ENCODE measurements around the gene SIRT5.

SIRT5 gene

DNA sequence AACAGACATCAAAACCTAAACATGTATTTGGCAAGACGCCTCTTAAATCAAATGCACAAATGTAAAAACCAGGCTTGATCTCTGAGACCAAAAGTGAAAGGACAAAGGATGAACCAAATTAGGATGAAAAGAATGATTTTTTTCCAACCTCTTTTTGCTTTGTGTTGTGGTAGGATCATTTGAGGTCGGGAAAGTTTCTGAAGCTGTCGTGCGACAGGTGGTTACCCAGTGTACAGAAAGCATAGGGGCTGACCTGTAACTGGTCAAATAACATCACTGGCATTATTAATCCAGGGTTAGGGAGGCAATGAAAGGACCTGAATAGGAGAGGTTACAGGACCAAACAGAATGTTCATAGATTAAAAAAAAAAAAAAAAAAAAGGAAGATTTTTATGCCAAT lies 22.7 kb downstream of the SIRT5 start:
- 97% methylated on average over 4 of the region's 4 CpGs for WGBS
- no peak overlapping the region for H3K23ac ChIP-seq (ENCODE audit: low read length in 2 of 2)
- H3K14ac ChIP-seq (ENCODE audit: low read length in 2 of 2): no peak overlapping the region
- H3K4me3 ChIP-seq (ENCODE audit: insufficient read depth in 1 of 2, low read depth in 1 of 2, low read length in 2 of 2): no peak overlapping the region
- peaks cover 29 to 70% of the 10 kb centered on the region in 2 experiments for H3K36me3 ChIP-seq (ENCODE audit: control insufficient read depth in 1 of 2, insufficient read depth in 2 of 2, low read depth in 1 of 2, low read length in 2 of 2)
- H3K4me2 ChIP-seq (ENCODE audit: low read length, poor library complexity, severe bottlenecking): no peak overlapping the region
- no peaks in the 10 kb centered on the region for H3K27me3 ChIP-seq (ENCODE audit: control insufficient read depth in 1 of 2, insufficient read depth in 1 of 2, low read length in 2 of 2)
- H3K9ac ChIP-seq (ENCODE audit: low read length): no peak overlapping the region
- H3K27ac ChIP-seq (ENCODE audit: low read length, poor library complexity, severe bottlenecking): no peak overlapping the region
- no peak overlapping the region for H2BK12ac ChIP-seq (ENCODE audit: low read length in 2 of 2)
- no peaks in the 10 kb centered on the region for H3K79me1 ChIP-seq (replicated peaks; ENCODE audit: low read length, poor library complexity, severe bottlenecking)
- no peak overlapping the region for H2BK120ac ChIP-seq (ENCODE audit: low read depth, low read length)
- peaks cover 1% of the 10 kb centered on the region for H3K4me1 ChIP-seq (ENCODE audit: control insufficient read depth, insufficient read depth, low read depth, low read length)
- no peak for DNase-seq
- H3K18ac ChIP-seq (ENCODE audit: low read depth in 1 of 2, low read length in 2 of 2): no peak overlapping the region
- no peaks in the 10 kb centered on the region for H3K9me3 ChIP-seq (ENCODE audit: control insufficient read depth, low read length)
- no peak overlapping the region for H2BK5ac ChIP-seq (ENCODE audit: low read depth, low read length, poor library complexity, severe bottlenecking)
- no peak overlapping the region for H2BK15ac ChIP-seq (ENCODE audit: low read depth, poor library complexity, severe bottlenecking)
- H3K4ac ChIP-seq (ENCODE audit: low read depth in 1 of 2, low read length in 2 of 2): no peak overlapping the region
- no peak overlapping the region for H2AFZ ChIP-seq (ENCODE audit: low read depth, low read length)
- no peak overlapping the region for H4K8ac ChIP-seq (ENCODE audit: low read length)
- no peak overlapping the region for H4K91ac ChIP-seq (ENCODE audit: low read length)
- H2AK5ac ChIP-seq (ENCODE audit: low read length, severe bottlenecking): no peak overlapping the region

GRCh38 chr6:13600036-13600435 lies 25.6 kb downstream of the SIRT5 start:
- H3K4me3 ChIP-seq (ENCODE audit: insufficient read depth in 1 of 2, low read depth in 1 of 2, low read length in 2 of 2): no peak overlapping the region
- no peak overlapping the region for H2AK5ac ChIP-seq (ENCODE audit: low read length, severe bottlenecking)
- H3K23ac ChIP-seq (ENCODE audit: low read length in 2 of 2): no peak overlapping the region
- no peak overlapping the region for H4K91ac ChIP-seq (ENCODE audit: low read length)
- no peak overlapping the region for H3K4me2 ChIP-seq (ENCODE audit: low read length, poor library complexity, severe bottlenecking)
- peak; percentile 53 for DNase-seq
- no peak overlapping the region for H3K14ac ChIP-seq (ENCODE audit: low read length in 2 of 2)
- no peak overlapping the region for H2BK15ac ChIP-seq (ENCODE audit: low read depth, poor library complexity, severe bottlenecking)
- 62% methylated on average over 4 of the region's 6 CpGs for WGBS
- H3K27ac ChIP-seq (ENCODE audit: low read length, poor library complexity, severe bottlenecking): no peak overlapping the region
- H2BK120ac ChIP-seq (ENCODE audit: low read depth, low read length): no peak overlapping the region
- no peaks in the 10 kb centered on the region for H3K9me3 ChIP-seq (ENCODE audit: control insufficient read depth, low read length)
- no peak overlapping the region for H3K9ac ChIP-seq (ENCODE audit: low read length)
- no peak overlapping the region for H3K4ac ChIP-seq (ENCODE audit: low read depth in 1 of 2, low read length in 2 of 2)
- no peak overlapping the region for H2BK12ac ChIP-seq (ENCODE audit: low read length in 2 of 2)
- H3K4me1 ChIP-seq (ENCODE audit: control insufficient read depth, insufficient read depth, low read depth, low read length): peaks cover 1% of the 10 kb centered on the region
- H3K79me1 ChIP-seq (replicated peaks; ENCODE audit: low read length, poor library complexity, severe bottlenecking): no peaks in the 10 kb centered on the region
- no peak overlapping the region for H3K18ac ChIP-seq (ENCODE audit: low read depth in 1 of 2, low read length in 2 of 2)
- H3K27me3 ChIP-seq (ENCODE audit: control insufficient read depth in 1 of 2, insufficient read depth in 1 of 2, low read length in 2 of 2): no peaks in the 10 kb centered on the region
- H2AFZ ChIP-seq (ENCODE audit: low read depth, low read length): no peak overlapping the region
- H2BK5ac ChIP-seq (ENCODE audit: low read depth, low read length, poor library complexity, severe bottlenecking): no peak overlapping the region
- peaks cover 16 to 64% of the 10 kb centered on the region in 2 experiments for H3K36me3 ChIP-seq (ENCODE audit: control insufficient read depth in 1 of 2, insufficient read depth in 2 of 2, low read depth in 1 of 2, low read length in 2 of 2)
- H4K8ac ChIP-seq (ENCODE audit: low read length): no peak overlapping the region

DNA sequence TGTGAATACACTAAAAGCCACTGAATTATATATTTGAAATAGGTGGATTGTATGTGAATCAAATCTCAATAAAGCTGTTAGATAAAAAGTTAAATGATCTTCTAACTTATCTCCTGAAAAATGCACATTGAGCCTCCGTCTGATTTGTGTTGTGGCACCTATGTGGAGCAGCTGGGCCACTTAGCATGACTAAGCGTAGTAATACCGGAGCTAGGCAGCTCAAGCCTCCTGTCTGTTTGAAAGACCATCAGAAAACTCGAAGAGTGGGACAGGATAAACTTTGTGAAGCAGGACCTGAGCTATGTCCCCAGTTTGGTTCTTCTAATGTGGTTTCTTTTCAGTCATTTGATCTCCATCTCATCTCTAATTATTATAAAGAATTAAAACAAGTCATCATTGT lies 29.7 kb downstream of the SIRT5 start:
- H2BK12ac ChIP-seq (ENCODE audit: low read length in 2 of 2): no peak overlapping the region
- H3K36me3 ChIP-seq (ENCODE audit: control insufficient read depth in 1 of 2, insufficient read depth in 2 of 2, low read depth in 1 of 2, low read length in 2 of 2): peaks cover 11 to 45% of the 10 kb centered on the region in 2 experiments
- H3K18ac ChIP-seq (ENCODE audit: low read depth in 1 of 2, low read length in 2 of 2): no peak overlapping the region
- H2AK5ac ChIP-seq (ENCODE audit: low read length, severe bottlenecking): no peak overlapping the region
- H3K14ac ChIP-seq (ENCODE audit: low read length in 2 of 2): no peak overlapping the region
- no peak for DNase-seq
- H2BK5ac ChIP-seq (ENCODE audit: low read depth, low read length, poor library complexity, severe bottlenecking): no peak overlapping the region
- no peak overlapping the region for H2AFZ ChIP-seq (ENCODE audit: low read depth, low read length)
- no peaks in the 10 kb centered on the region for H3K4me1 ChIP-seq (ENCODE audit: control insufficient read depth, insufficient read depth, low read depth, low read length)
- H3K4me2 ChIP-seq (ENCODE audit: low read length, poor library complexity, severe bottlenecking): no peak overlapping the region
- H4K8ac ChIP-seq (ENCODE audit: low read length): no peak overlapping the region
- no peak overlapping the region for H3K9ac ChIP-seq (ENCODE audit: low read length)
- H3K4me3 ChIP-seq (ENCODE audit: insufficient read depth in 1 of 2, low read depth in 1 of 2, low read length in 2 of 2): no peak overlapping the region
- no peak overlapping the region for H3K27ac ChIP-seq (ENCODE audit: low read length, poor library complexity, severe bottlenecking)
- H3K9me3 ChIP-seq (ENCODE audit: control insufficient read depth, low read length): no peaks in the 10 kb centered on the region
- H3K23ac ChIP-seq (ENCODE audit: low read length in 2 of 2): no peak overlapping the region
- H3K27me3 ChIP-seq (ENCODE audit: control insufficient read depth in 1 of 2, insufficient read depth in 1 of 2, low read length in 2 of 2): no peaks in the 10 kb centered on the region
- WGBS: 97% methylated on average over 3 of the region's 4 CpGs
- H3K4ac ChIP-seq (ENCODE audit: low read depth in 1 of 2, low read length in 2 of 2): no peak overlapping the region
- H3K79me1 ChIP-seq (replicated peaks; ENCODE audit: low read length, poor library complexity, severe bottlenecking): no peaks in the 10 kb centered on the region
- no peak overlapping the region for H2BK15ac ChIP-seq (ENCODE audit: low read depth, poor library complexity, severe bottlenecking)
- no peak overlapping the region for H2BK120ac ChIP-seq (ENCODE audit: low read depth, low read length)
- no peak overlapping the region for H4K91ac ChIP-seq (ENCODE audit: low read length)

DNA sequence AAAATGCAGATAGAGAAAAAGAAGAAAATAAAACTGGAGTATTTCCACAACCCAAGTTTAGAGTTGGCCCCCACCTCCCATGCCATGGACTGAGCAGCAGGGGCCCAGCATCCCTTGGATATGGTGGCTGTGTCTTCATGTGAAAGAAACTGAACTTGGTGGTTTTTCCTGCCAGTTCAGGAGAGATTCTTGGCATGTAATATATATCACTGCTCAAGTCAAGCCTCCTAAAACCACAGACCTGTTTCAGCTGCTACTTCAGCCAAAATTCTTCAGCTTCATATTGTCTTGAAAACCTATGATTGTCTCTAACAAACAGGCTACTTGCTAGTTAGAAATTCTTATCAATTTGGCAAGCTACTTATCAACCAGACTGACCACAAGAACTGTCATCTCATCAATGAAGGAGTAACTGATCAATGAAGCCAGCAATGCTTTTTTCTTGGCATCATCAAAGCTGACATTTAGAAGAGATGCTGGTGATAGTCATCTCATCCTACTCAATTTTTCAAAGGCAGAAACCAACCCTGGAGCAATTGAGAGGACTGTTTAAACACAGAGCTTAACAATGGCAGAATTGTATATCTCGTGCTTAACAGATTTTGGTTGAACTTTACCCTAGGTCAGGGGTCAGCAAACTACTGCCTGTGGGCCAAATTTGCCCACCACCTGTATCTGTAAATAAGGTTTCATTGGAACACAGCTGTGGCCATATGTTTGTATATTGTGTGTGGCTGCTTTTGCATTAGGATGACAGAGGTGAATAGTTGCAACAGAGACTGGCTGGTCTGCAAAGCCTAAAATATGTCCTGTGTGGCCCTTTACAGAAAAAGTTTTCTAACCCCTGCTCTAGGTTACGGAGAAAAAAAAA lies 30.4 kb downstream of the SIRT5 start:
- no peak overlapping the region for H4K91ac ChIP-seq (ENCODE audit: low read length)
- H3K4me3 ChIP-seq (ENCODE audit: insufficient read depth in 1 of 2, low read depth in 1 of 2, low read length in 2 of 2): no peak overlapping the region
- H3K36me3 ChIP-seq (ENCODE audit: control insufficient read depth in 1 of 2, insufficient read depth in 2 of 2, low read depth in 1 of 2, low read length in 2 of 2): peaks cover 11 to 44% of the 10 kb centered on the region in 2 experiments
- no peak overlapping the region for H2BK5ac ChIP-seq (ENCODE audit: low read depth, low read length, poor library complexity, severe bottlenecking)
- no peak overlapping the region for H3K4me2 ChIP-seq (ENCODE audit: low read length, poor library complexity, severe bottlenecking)
- no peak overlapping the region for H4K8ac ChIP-seq (ENCODE audit: low read length)
- no peak overlapping the region for H2AFZ ChIP-seq (ENCODE audit: low read depth, low read length)
- no peak overlapping the region for H3K14ac ChIP-seq (ENCODE audit: low read length in 2 of 2)
- no peak overlapping the region for H3K23ac ChIP-seq (ENCODE audit: low read length in 2 of 2)
- DNase-seq: no peak
- H3K27ac ChIP-seq (ENCODE audit: low read length, poor library complexity, severe bottlenecking): no peak overlapping the region
- no peak overlapping the region for H3K18ac ChIP-seq (ENCODE audit: low read depth in 1 of 2, low read length in 2 of 2)
- no peak overlapping the region for H2AK5ac ChIP-seq (ENCODE audit: low read length, severe bottlenecking)
- 68% methylated on average over 1 of the region's 2 CpGs for WGBS
- no peak overlapping the region for H2BK15ac ChIP-seq (ENCODE audit: low read depth, poor library complexity, severe bottlenecking)
- no peaks in the 10 kb centered on the region for H3K4me1 ChIP-seq (ENCODE audit: control insufficient read depth, insufficient read depth, low read depth, low read length)
- no peak overlapping the region for H2BK120ac ChIP-seq (ENCODE audit: low read depth, low read length)
- H3K9me3 ChIP-seq (ENCODE audit: control insufficient read depth, low read length): no peaks in the 10 kb centered on the region
- no peak overlapping the region for H3K4ac ChIP-seq (ENCODE audit: low read depth in 1 of 2, low read length in 2 of 2)
- H3K27me3 ChIP-seq (ENCODE audit: control insufficient read depth in 1 of 2, insufficient read depth in 1 of 2, low read length in 2 of 2): no peaks in the 10 kb centered on the region
- H3K79me1 ChIP-seq (replicated peaks; ENCODE audit: low read length, poor library complexity, severe bottlenecking): no peaks in the 10 kb centered on the region
- no peak overlapping the region for H3K9ac ChIP-seq (ENCODE audit: low read length)
- H2BK12ac ChIP-seq (ENCODE audit: low read length in 2 of 2): no peak overlapping the region
